Endothelial cell of umbilical vein (primary cell): ENCODE results near the gene SSR1. TPM values are rescaled to one million over a fixed set of nuclear protein-coding genes. Genes with fewer than 3 reads are reported as not detected.

ENCODE experiments used
- BruUV-seq: library from RNA; stranded (reverse); fragments of 400-500 nt; replicated peaks from 2 replicates; lab custom pipeline; 2021; lab: Mats Ljungman, UMichigan
- CTCF ChIA-PET: fragments of 300-600, 350-600 bp; sonication (Branson Sonifier 250); formaldehyde crosslinking; loops from one replicate; lab custom pipeline; 2021; ENCODE audit warnings: antibody characterized with exemption, inconsistent platforms; lab: Charles Lee
- POLR2A ChIA-PET: fragments of 300-600, 350-600 bp; sonication (Branson Sonifier 250); formaldehyde crosslinking; loops from one replicate; lab custom pipeline; 2021; ENCODE audit warnings: antibody characterized with exemption, inconsistent platforms; lab: Charles Lee
- DNase-seq: peaks from one replicate; pipeline ENCODE4 v3.0.0-alpha.2; 2011; ENCODE audit warnings: low read depth, low spot score
- FAIRE-seq: peaks from 2 replicates; lab custom pipeline; 2011; peaks lifted over from hg19 to GRCh38; lab: Jason Lieb, UNC
- H2AFZ ChIP-seq: 2 replicates; pipeline ENCODE4 v1.6.0; 2012; ENCODE audit warnings: low read depth, low read length, control low read depth, inconsistent platforms
- H3K27ac ChIP-seq: 2 replicates; pipeline ENCODE4 v1.5.1; 2011; ENCODE audit warnings: low read depth, mild to moderate bottlenecking, control low read depth, low read length, moderate library complexity; ENCODE audit not compliant: insufficient read depth
- H3K27me3 ChIP-seq, 2 experiments: 2 replicates each; pipeline versions ENCODE4 v1.6.0 to v1.6.1; 2011; ENCODE audit warnings: low read length in 2 of 2, mixed read lengths in 1 of 2; ENCODE audit not compliant: control insufficient read depth in 2 of 2, insufficient read depth in 2 of 2
- H3K36me3 ChIP-seq, 2 experiments: 2 replicates in 1 of 2; 3 replicates in 1 of 2; pipeline ENCODE4 v1.5.1; 2011; ENCODE audit warnings: low read length in 2 of 2, mild to moderate bottlenecking in 1 of 2, moderate library complexity in 1 of 2; ENCODE audit not compliant: control insufficient read depth in 2 of 2, insufficient read depth in 2 of 2; ENCODE audit errors: extremely low read depth in 1 of 2
- H3K4me1 ChIP-seq: 3 replicates; pipeline ENCODE4 v1.5.1; 2011; ENCODE audit warnings: mild to moderate bottlenecking, low read length; ENCODE audit not compliant: control insufficient read depth, insufficient read depth; ENCODE audit errors: extremely low read depth
- H3K4me2 ChIP-seq: 2 replicates; pipeline ENCODE4 v1.6.1; 2011; ENCODE audit warnings: low read length, control low read depth, mixed read lengths; ENCODE audit not compliant: insufficient read depth
- H3K4me3 ChIP-seq, 3 experiments: fragments of 200-600 bp in 1 of 3; sonication (generic), shearing (Covaris generic) in 1 of 3; replicated peaks in 1 of 3; 2 replicates each; pipeline ENCODE4 v1.5.1; 2011 to 2016; ENCODE audit warnings: control low read depth in 3 of 3, low read length in 3 of 3, mild to moderate bottlenecking in 2 of 3, inconsistent platforms in 1 of 3, low read depth in 1 of 3, moderate library complexity in 1 of 3; ENCODE audit not compliant: insufficient read depth in 1 of 3
- H3K79me2 ChIP-seq: 2 replicates; pipeline ENCODE4 v1.6.0; 2012; ENCODE audit warnings: low read length, inconsistent platforms; ENCODE audit not compliant: control insufficient read depth, insufficient read depth
- H3K9ac ChIP-seq: replicated peaks from 2 replicates; pipeline ENCODE3; 2011; ENCODE audit warnings: low read length, control low read depth; ENCODE audit not compliant: insufficient read depth; ENCODE audit errors: extremely low read depth
- H3K9me1 ChIP-seq: replicated peaks from 3 replicates; pipeline ENCODE4 v1.6.0; 2011; ENCODE audit warnings: mild to moderate bottlenecking, low read length; ENCODE audit not compliant: control insufficient read depth, insufficient read depth; ENCODE audit errors: extremely low read depth
- H3K9me3 ChIP-seq: replicated peaks from 2 replicates; pipeline ENCODE4 v1.5.1; 2012; ENCODE audit warnings: low read length, inconsistent platforms; ENCODE audit not compliant: control insufficient read depth, insufficient read depth
- H4K20me1 ChIP-seq: replicated peaks from 2 replicates; pipeline ENCODE3; 2011; ENCODE audit warnings: mild to moderate bottlenecking, low read length; ENCODE audit not compliant: control insufficient read depth, insufficient read depth; ENCODE audit errors: extremely low read depth
- EZH2 ChIP-seq: IDR thresholded peaks from 2 replicates; pipeline ENCODE4 v1.6.1; 2012; ENCODE audit warnings: borderline replicate concordance, low read depth, mild to moderate bottlenecking, moderate library complexity, low read length, inconsistent platforms; ENCODE audit not compliant: severe bottlenecking
- JUN ChIP-seq: IDR thresholded peaks from 2 replicates; pipeline ENCODE4 v1.6.1; 2011; ENCODE audit warnings: borderline replicate concordance, low read depth; ENCODE audit not compliant: insufficient read length, insufficient read depth
- MAX ChIP-seq: IDR thresholded peaks from 2 replicates; pipeline ENCODE4 v1.6.1; 2011; ENCODE audit not compliant: insufficient read depth, insufficient read length
- MYC ChIP-seq: IDR thresholded peaks from one replicate; pipeline ENCODE4 v1.6.1; 2011; ENCODE audit warnings: mild to moderate bottlenecking, low read depth, low read length
- POLR2A ChIP-seq: IDR thresholded peaks from 2 replicates; pipeline ENCODE4 v1.6.1; 2012; ENCODE audit warnings: low read depth, mild to moderate bottlenecking, control low read depth, low read length
- dilution Hi-C: fragments of 300-500 bp; cut with MboI; formaldehyde crosslinking; loops from one replicate; pipeline ENCODE4 v1.15.0; 2019; ENCODE audit warnings: low sequenced_read_pairs; ENCODE audit not compliant: extremely low pct_ligation_motif_present
- intact Hi-C: fragments of 100-400 bp; cut with micrococcal nuclease; formaldehyde crosslinking; loops from one replicate; pipeline ENCODE4 v1.10.0; 2022
- polyA plus RNA-seq, 4 experiments: library from polyadenylated mRNA; depleted of rRNA in 3 of 4; stranded (reverse) in 3 of 4; unstranded in 1 of 4; fragments of >200 nt; gene quantifications; 2 replicates each; pipeline versions ENCODE4 v1.2.1 to v1.2.3, GENCODE V29; 2011 to 2012; ENCODE audit warnings: missing spikeins in 1 of 4
- total RNA-seq: library from RNA; stranded (reverse); gene quantifications from 2 replicates; pipeline ENCODE4 v1.2.3, GENCODE V29; 2021

SSR1 gene
- total and polyA plus RNA-seq, 2 donors (not counting 3 experiments of a cell fraction or from before 2014, with no cell fraction given), result 70.7 to 187 TPM

- intact Hi-C loops (no loop called here), dilution Hi-C loops (no loop called here)
- Histone ChIP-seq H3K4me2 (no peak overlapping the region), H3K27ac (no peak overlapping the region), H3K4me1 (no peaks in the 10 kb centered on the region), H3K4me3 (no peak overlapping the region), H3K79me2 (no peaks in the 10 kb centered on the region), H3K9ac (no peak overlapping the region), H3K9me1 (no peaks in the 10 kb centered on the region), H3K9me3 (no peaks in the 10 kb centered on the region), H3K27me3 (no peaks in the 10 kb centered on the region), H2AFZ (no peak overlapping the region), H3K36me3 (peaks cover 9 to 46% of the 10 kb centered on the region in 2 experiments), H4K20me1 (no peaks in the 10 kb centered on the region)
- DNase-seq, result no peak
- BruUV-seq, result no TSS peak
- ChIA-PET POLR2A (interaction anchor here (0.6 kb wide), 1 partner anchor 488 kb away, joined by 3 read pairs; no protein-coding TSS in a partner anchor), CTCF (interaction anchor here (0.6 to 4.9 kb wide), 3 partner anchors 23 to 569 kb away, joined by 3 to 46 read pairs (median 21); no protein-coding TSS in a partner anchor)
- FAIRE-seq, result no peak
- no peak for TF ChIP-seq POLR2A
- no peak for TF ChIP-seq JUN
- no peak for TF ChIP-seq MYC
- no peak for TF ChIP-seq EZH2
- TF ChIP-seq MAX, result no peak
Measured at GRCh38 chr6:7246401-7247178, 66.4 kb downstream of the SSR1 start.
